HEK293 (cell line): ENCODE results near the gene LDLRAD3.

ENCODE experiments used
- PRDM1 ChIP-seq: fragments of 450-650 bp; formaldehyde crosslinking; IDR thresholded peaks from 2 replicates; pipeline ENCODE4; 2016; ENCODE audit warnings: missing biosample characterization, missing genetic modification characterization
- ZBTB1 ChIP-seq: fragments of 450-650 bp; formaldehyde crosslinking; IDR thresholded peaks from 2 replicates; pipeline ENCODE4 v1.5.1; 2016; ENCODE audit warnings: missing biosample characterization, missing genetic modification characterization
- ZNF175 ChIP-seq: fragments of 450-650 bp; formaldehyde crosslinking; IDR thresholded peaks from 2 replicates; pipeline ENCODE4 v1.5.1; 2016; ENCODE audit warnings: missing biosample characterization, missing genetic modification characterization
- TF ChIP-seq, protein P1 (sequence below): fragments of 450-650 bp; formaldehyde crosslinking; IDR thresholded peaks from 2 replicates; pipeline ENCODE4 v1.5.1; 2016; ENCODE audit warnings: missing biosample characterization, missing genetic modification characterization
- TF ChIP-seq, protein P2 (sequence below): fragments of 450-650 bp; formaldehyde crosslinking; IDR thresholded peaks from 2 replicates; pipeline ENCODE4 v1.5.1; 2016; ENCODE audit warnings: missing biosample characterization, missing genetic modification characterization

DNA sequence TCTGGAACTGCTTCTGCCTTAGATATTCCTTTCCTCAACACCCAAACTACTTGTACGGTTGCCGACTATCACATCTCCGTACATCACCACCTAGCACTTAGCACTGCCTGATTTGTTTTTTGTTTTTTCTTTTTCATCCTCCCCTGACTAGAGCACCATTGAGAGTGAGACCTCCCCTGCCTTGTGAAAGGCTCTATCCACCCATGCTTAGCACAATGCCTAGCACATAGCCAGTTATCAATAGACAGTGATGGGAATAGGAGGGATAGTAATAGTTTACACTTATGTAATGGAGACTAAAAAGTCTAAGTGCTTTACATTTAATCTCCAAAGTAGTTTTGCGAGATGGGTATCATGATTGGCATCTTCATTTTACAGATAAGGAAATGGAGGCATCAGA, 115.8 kb downstream of the LDLRAD3 start:
- TF ChIP-seq ZNF175 (tag by site-specific recombination) (no peak), PRDM1 (tag by site-specific recombination) (no peak), ZBTB1 (tag by site-specific recombination) (no peak)
- TF ChIP-seq, protein P1, sequence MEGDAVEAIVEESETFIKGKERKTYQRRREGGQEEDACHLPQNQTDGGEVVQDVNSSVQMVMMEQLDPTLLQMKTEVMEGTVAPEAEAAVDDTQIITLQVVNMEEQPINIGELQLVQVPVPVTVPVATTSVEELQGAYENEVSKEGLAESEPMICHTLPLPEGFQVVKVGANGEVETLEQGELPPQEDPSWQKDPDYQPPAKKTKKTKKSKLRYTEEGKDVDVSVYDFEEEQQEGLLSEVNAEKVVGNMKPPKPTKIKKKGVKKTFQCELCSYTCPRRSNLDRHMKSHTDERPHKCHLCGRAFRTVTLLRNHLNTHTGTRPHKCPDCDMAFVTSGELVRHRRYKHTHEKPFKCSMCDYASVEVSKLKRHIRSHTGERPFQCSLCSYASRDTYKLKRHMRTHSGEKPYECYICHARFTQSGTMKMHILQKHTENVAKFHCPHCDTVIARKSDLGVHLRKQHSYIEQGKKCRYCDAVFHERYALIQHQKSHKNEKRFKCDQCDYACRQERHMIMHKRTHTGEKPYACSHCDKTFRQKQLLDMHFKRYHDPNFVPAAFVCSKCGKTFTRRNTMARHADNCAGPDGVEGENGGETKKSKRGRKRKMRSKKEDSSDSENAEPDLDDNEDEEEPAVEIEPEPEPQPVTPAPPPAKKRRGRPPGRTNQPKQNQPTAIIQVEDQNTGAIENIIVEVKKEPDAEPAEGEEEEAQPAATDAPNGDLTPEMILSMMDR = no peak
- TF ChIP-seq, protein P2, sequence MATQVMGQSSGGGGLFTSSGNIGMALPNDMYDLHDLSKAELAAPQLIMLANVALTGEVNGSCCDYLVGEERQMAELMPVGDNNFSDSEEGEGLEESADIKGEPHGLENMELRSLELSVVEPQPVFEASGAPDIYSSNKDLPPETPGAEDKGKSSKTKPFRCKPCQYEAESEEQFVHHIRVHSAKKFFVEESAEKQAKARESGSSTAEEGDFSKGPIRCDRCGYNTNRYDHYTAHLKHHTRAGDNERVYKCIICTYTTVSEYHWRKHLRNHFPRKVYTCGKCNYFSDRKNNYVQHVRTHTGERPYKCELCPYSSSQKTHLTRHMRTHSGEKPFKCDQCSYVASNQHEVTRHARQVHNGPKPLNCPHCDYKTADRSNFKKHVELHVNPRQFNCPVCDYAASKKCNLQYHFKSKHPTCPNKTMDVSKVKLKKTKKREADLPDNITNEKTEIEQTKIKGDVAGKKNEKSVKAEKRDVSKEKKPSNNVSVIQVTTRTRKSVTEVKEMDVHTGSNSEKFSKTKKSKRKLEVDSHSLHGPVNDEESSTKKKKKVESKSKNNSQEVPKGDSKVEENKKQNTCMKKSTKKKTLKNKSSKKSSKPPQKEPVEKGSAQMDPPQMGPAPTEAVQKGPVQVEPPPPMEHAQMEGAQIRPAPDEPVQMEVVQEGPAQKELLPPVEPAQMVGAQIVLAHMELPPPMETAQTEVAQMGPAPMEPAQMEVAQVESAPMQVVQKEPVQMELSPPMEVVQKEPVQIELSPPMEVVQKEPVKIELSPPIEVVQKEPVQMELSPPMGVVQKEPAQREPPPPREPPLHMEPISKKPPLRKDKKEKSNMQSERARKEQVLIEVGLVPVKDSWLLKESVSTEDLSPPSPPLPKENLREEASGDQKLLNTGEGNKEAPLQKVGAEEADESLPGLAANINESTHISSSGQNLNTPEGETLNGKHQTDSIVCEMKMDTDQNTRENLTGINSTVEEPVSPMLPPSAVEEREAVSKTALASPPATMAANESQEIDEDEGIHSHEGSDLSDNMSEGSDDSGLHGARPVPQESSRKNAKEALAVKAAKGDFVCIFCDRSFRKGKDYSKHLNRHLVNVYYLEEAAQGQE (tag by site-specific recombination) = no peak
